Smooth muscle cell (in vitro differentiated cells): Measurements from ENCODE around the gene ATP2A1. TPM values are rescaled to one million over a fixed set of nuclear protein-coding genes. Genes with fewer than 3 reads are reported as not detected.

Experiments
- DNase-seq: peaks from one replicate; lab custom pipeline; 2025; ENCODE audit not compliant: unreplicated experiment; lab: John Stamatoyannopoulos, UW
- H2AFZ ChIP-seq: fragments of 200-600 bp; sonication (generic); 2 replicates; pipeline ENCODE4 v1.6.0; 2016; ENCODE audit warnings: antibody characterized with exemption, low read depth, mild to moderate bottlenecking
- H3F3A ChIP-seq: fragments of 200-600 bp; sonication (generic); 2 replicates; pipeline ENCODE4 v1.6.0; 2017; ENCODE audit warnings: antibody characterized with exemption, low read depth
- H3K27ac ChIP-seq: fragments of 200-600 bp; sonication (generic); 2 replicates; pipeline ENCODE4 v1.5.1; 2016; ENCODE audit warnings: low read depth, mild to moderate bottlenecking
- H3K27me3 ChIP-seq: fragments of 200-600 bp; sonication (generic); 2 replicates; pipeline ENCODE4 v1.6.1; 2016; ENCODE audit warnings: low read depth, mild to moderate bottlenecking
- H3K36me3 ChIP-seq: fragments of 200-600 bp; sonication (generic); 2 replicates; pipeline ENCODE4 v1.5.1; 2016; ENCODE audit warnings: low read depth
- H3K4me1 ChIP-seq: fragments of 200-600 bp; sonication (generic); 2 replicates; pipeline ENCODE4 v1.5.1; 2016; ENCODE audit warnings: low read depth
- H3K4me2 ChIP-seq: fragments of 200-600 bp; sonication (generic); 2 replicates; pipeline ENCODE4 v1.6.0; 2016; ENCODE audit warnings: mild to moderate bottlenecking
- H3K4me3 ChIP-seq: fragments of 200-600 bp; sonication (generic); 2 replicates; pipeline ENCODE4 v1.5.1; 2016; ENCODE audit warnings: mild to moderate bottlenecking
- H3K79me2 ChIP-seq: fragments of 200-600 bp; sonication (generic); 2 replicates; pipeline ENCODE4 v1.6.0; 2016; ENCODE audit warnings: low read depth, mild to moderate bottlenecking
- H3K9ac ChIP-seq: fragments of 200-600 bp; sonication (generic); 2 replicates; pipeline ENCODE4 v1.6.0; 2016; ENCODE audit warnings: low read depth
- H3K9me3 ChIP-seq: fragments of 200-600 bp; sonication (generic); replicated peaks from 2 replicates; pipeline ENCODE4 v1.5.1; 2016; ENCODE audit warnings: low read depth
- H4K20me1 ChIP-seq: fragments of 200-600 bp; sonication (generic); 2 replicates; pipeline ENCODE4 v1.6.0; 2016; ENCODE audit warnings: low read depth
- WGBS: methylation state at CpG from one replicate; pipeline ENCODE4 v1.1.7; 2016; ENCODE audit warnings: low lambda C conversion rate; 5-methylcytosine and 5-hydroxymethylcytosine counted together
- polyA plus RNA-seq: library from polyadenylated mRNA; unstranded; fragments of >200 nt; fragmentation: Nextera tagmentation; extraction: Ambion mirVana; gene quantifications from 2 replicates; pipeline ENCODE4 v1.2.1, GENCODE V29; 2016
- total RNA-seq: library from RNA; depleted of rRNA; stranded (reverse); fragments of >200 nt; gene quantifications from 2 replicates; pipeline ENCODE4 v1.2.3, GENCODE V29; 2014
- TF ChIP-seq, protein P1 (sequence below): fragments of 200-600 bp; sonication (generic); IDR thresholded peaks from 2 replicates; pipeline ENCODE4 v1.5.1; 2017; ENCODE audit warnings: borderline replicate concordance, mild to moderate bottlenecking, antibody characterized with exemption; ENCODE audit not compliant: insufficient read depth, poor library complexity, severe bottlenecking

Gene ATP2A1
- total and polyA plus RNA-seq, 2 experiments from 2014 or later: 0.09 to 1.2 TPM

DNA sequence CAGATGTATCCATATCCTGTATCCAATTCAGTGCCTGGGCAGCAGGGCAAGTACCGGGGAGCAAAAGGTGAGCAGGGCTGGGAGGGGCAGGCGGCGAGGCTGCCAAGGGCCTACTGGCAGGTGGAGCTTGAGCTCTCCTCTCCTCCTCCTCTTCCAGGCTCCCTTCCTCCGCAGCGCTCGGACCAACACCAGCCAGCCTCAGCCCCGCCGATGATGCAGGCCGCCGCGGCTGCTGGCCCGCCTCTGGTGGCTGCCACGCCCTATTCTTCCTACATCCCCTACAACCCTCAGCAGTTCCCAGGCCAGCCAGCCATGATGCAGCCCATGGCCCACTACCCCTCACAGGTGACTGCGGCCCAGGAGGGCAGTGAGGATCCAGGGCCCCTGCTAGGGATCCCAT, 43.9 kb upstream of the ATP2A1 start:
- Histone ChIP-seq H3F3A (peaks cover 34% of the 10 kb centered on the region), H3K9ac (no peak overlapping the region), H3K36me3 (peaks cover 24% of the 10 kb centered on the region), H3K4me3 (no peak overlapping the region), H3K4me2 (no peak overlapping the region), H2AFZ (no peak overlapping the region), H3K27me3 (no peaks in the 10 kb centered on the region), H3K27ac (no peak overlapping the region), H3K79me2 (peaks cover 32% of the 10 kb centered on the region), H3K4me1 (no peaks in the 10 kb centered on the region), H3K9me3 (no peaks in the 10 kb centered on the region), H4K20me1 (peaks cover 62% of the 10 kb centered on the region)
- TF ChIP-seq, protein P1, sequence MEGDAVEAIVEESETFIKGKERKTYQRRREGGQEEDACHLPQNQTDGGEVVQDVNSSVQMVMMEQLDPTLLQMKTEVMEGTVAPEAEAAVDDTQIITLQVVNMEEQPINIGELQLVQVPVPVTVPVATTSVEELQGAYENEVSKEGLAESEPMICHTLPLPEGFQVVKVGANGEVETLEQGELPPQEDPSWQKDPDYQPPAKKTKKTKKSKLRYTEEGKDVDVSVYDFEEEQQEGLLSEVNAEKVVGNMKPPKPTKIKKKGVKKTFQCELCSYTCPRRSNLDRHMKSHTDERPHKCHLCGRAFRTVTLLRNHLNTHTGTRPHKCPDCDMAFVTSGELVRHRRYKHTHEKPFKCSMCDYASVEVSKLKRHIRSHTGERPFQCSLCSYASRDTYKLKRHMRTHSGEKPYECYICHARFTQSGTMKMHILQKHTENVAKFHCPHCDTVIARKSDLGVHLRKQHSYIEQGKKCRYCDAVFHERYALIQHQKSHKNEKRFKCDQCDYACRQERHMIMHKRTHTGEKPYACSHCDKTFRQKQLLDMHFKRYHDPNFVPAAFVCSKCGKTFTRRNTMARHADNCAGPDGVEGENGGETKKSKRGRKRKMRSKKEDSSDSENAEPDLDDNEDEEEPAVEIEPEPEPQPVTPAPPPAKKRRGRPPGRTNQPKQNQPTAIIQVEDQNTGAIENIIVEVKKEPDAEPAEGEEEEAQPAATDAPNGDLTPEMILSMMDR: no peak
- DNase-seq: no peak
- 98% methylated on average over 14 of the region's 14 CpGs for WGBS

DNA sequence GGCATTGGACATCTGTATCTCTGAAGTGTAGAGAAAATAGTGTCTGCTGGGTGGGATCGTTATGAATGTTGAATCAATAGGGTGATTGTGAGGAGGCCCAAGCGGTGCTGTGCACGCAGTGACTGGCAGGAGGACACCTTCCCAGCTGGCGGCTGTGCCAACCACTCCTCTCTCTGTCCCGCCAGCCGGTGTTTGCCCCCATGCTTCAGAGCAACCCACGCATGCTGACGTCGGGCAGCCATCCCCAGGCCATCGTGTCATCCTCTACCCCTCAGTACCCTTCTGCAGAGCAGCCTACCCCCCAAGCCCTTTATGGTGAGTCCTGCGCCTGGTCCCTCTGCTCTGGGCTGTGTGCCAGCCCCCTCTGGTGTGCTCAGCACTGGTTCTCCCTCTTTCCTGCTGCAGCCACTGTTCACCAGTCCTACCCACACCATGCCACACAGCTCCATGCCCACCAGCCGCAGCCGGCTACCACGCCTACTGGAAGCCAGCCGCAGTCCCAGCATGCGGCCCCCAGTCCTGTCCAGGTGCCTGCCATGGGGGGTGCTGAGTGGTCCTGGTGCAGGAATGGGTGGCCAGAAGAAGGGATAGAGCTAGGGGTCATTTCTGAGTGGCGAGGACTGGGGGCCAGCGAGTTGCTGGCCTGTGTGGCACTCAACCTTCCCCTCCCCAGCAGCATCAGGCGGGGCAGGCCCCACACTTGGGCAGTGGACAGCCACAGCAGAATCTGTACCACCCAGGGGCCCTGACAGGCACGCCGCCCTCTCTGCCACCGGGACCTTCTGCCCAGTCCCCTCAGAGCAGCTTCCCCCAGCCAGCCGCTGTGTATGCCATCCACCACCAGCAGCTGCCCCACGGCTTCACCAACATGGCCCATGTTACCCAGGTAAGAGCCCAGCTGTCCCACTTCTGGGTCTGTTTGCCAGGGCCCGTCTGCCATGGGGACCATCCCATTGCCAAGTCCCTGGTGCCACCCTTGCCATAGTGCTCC, 43.1 kb upstream of the ATP2A1 start:
- Histone ChIP-seq H3K4me2 (no peak overlapping the region), H3K9me3 (no peaks in the 10 kb centered on the region), H3F3A (peaks cover 34% of the 10 kb centered on the region), H3K36me3 (peaks cover 18% of the 10 kb centered on the region), H4K20me1 (peaks cover 54% of the 10 kb centered on the region), H3K27me3 (no peaks in the 10 kb centered on the region), H3K79me2 (peaks cover 24% of the 10 kb centered on the region), H3K4me1 (no peaks in the 10 kb centered on the region), H2AFZ (no peak overlapping the region), H3K4me3 (no peak overlapping the region), H3K27ac (no peak overlapping the region), H3K9ac (no peak overlapping the region)
- 98% methylated on average over 25 of the region's 25 CpGs for WGBS
- DNase-seq: no peak
- TF ChIP-seq, protein P1: no peak

DNA sequence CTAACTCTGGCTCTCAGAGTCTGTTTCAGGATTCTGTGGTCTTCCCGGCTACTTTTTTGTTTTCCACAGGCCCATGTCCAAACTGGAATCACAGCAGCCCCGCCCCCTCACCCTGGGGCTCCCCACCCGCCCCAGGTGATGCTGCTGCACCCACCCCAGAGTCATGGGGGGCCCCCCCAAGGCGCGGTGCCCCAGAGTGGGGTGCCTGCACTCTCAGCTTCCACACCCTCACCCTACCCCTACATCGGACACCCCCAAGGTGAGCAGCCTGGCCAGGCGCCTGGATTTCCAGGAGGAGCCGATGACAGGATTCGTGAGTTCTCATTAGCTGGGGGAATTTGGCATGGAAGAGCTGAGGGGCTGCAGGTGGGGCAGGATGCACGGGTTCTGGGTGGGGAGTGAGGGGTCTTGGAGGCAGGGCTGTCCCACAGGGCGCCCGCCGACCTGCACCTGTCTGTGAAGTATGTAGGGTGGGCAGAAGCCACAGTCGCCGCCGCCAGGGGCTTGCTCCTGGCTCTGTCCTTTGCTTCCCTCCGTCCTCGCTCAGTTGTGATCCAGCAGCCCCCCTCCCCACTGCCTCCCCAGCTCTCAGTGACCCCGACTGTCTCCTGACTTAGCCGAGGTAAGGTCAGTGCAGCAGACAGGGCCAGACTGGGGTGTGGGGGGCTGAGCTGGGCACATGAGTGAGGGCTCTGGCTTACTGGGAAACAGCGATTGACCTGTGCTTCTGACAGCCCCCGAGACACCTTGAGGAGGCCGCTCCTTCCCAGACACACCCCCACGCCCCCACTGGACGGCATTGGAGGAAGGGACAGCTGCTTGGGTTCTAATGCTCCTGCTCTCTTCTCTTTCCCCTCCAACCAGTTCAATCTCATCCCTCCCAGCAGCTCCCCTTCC, 42.2 kb upstream of the ATP2A1 start:
- H4K20me1 ChIP-seq: peaks cover 48% of the 10 kb centered on the region

More for the DNA sequence above, 42.2 kb upstream of the ATP2A1 start:
- no peak overlapping the region for H3K9ac ChIP-seq
- peaks cover 16% of the 10 kb centered on the region for H3K79me2 ChIP-seq
- no peaks in the 10 kb centered on the region for H3K4me1 ChIP-seq
- no peak overlapping the region for H3K27ac ChIP-seq
- H2AFZ ChIP-seq: no peak overlapping the region
- no peak for DNase-seq
- no peaks in the 10 kb centered on the region for H3K27me3 ChIP-seq
- WGBS: 96% methylated on average over 18 of the region's 25 CpGs
- peaks cover 33% of the 10 kb centered on the region for H3F3A ChIP-seq
- TF ChIP-seq, protein P1: no peak
- H3K4me2 ChIP-seq: no peak overlapping the region
- peaks cover 18% of the 10 kb centered on the region for H3K36me3 ChIP-seq
- H3K9me3 ChIP-seq: no peaks in the 10 kb centered on the region
- H3K4me3 ChIP-seq: no peak overlapping the region
